Transverse colon (tissue), 4 donors: ENCODE data around the gene DENND1A.

Experiments
- CTCF ChIP-seq, 5 experiments: fragments of 200-600 bp in 3 of 5; fragments of 450-650 bp in 2 of 5; sonication (generic) in 3 of 5; IDR thresholded peaks; 1 replicate in 2 of 5; 2 replicates in 3 of 5; pipeline ENCODE4 v1.5.1; 2016 to 2017; ENCODE audit warnings: antibody characterized with exemption in 5 of 5, inconsistent platforms in 3 of 5, mild to moderate bottlenecking in 2 of 5, moderate library complexity in 1 of 5
- EP300 ChIP-seq: sonication (generic); formaldehyde crosslinking; IDR thresholded peaks from one replicate; pipeline ENCODE4 v1.6.1; 2017; ENCODE audit warnings: antibody characterized with exemption, low read depth
- POLR2AphosphoS5 ChIP-seq, 3 donors: sonication (generic); formaldehyde crosslinking; IDR thresholded peaks; one replicate each; pipeline ENCODE4 v1.6.1; 2016; ENCODE audit warnings: antibody characterized with exemption in 3 of 3

- no peak for TF ChIP-seq CTCF (IDR thresholded peaks at IDR 0.05)
- TF ChIP-seq POLR2AphosphoS5 (IDR thresholded peaks at IDR 0.05): no peak
- no peak for TF ChIP-seq EP300
Observed at GRCh38 chr9:123480791-123481190, 449.1 kb downstream of the DENND1A start.
